BJ (cell line): ENCODE data around the gene DNAH14. TPM values are rescaled to one million over a fixed set of nuclear protein-coding genes. Genes with fewer than 3 reads are reported as not detected.
"Not testable (repeated sequence)": the region's sequence is repeated elsewhere in the genome, so short reads cannot be mapped to it uniquely, and the experiment has no call there.

Source experiments
- CTCF ChIA-PET: fragments of 350-600 bp; formaldehyde crosslinking; extraction: SDS; loops from one replicate; lab custom pipeline; 2021; ENCODE audit warnings: antibody characterized with exemption, inconsistent platforms; lab: Yijun Ruan, JAX
- POLR2A ChIA-PET: fragments of 300-600 bp; sonication (Branson Sonifier 250); formaldehyde crosslinking; extraction: SDS; loops from one replicate; lab custom pipeline; 2021; ENCODE audit warnings: antibody characterized with exemption; lab: Charles Lee
- DNase-seq: peaks from one replicate; pipeline ENCODE4 v3.0.0-alpha.2; 2011; ENCODE audit warnings: low read depth
- H3K27me3 ChIP-seq: 2 replicates; pipeline ENCODE4 v1.6.0; 2011; ENCODE audit warnings: low read length; ENCODE audit not compliant: control insufficient read depth, insufficient read depth
- H3K36me3 ChIP-seq: 2 replicates; pipeline ENCODE4 v1.5.1; 2011; ENCODE audit warnings: low read length; ENCODE audit not compliant: control insufficient read depth, insufficient read depth
- H3K4me3 ChIP-seq: 2 replicates; pipeline ENCODE4 v1.5.1; 2011; ENCODE audit warnings: low read depth, mild to moderate bottlenecking, control low read depth, low read length
- CTCF ChIP-seq: IDR thresholded peaks from 2 replicates; pipeline ENCODE4 v1.5.1; 2011; ENCODE audit warnings: low read depth, mild to moderate bottlenecking, control low read depth, inconsistent platforms, low read length, moderate library complexity; ENCODE audit not compliant: insufficient read depth
- polyA plus RNA-seq: library from polyadenylated mRNA; depleted of rRNA; stranded (reverse); fragments of >200 nt; gene quantifications from 2 replicates; pipeline ENCODE4 v1.2.3, GENCODE V29; 2011

The DNAH14 gene
- polyA plus RNA-seq, 1 experiment: 1.6 TPM

- DNase-seq: no peak
- ChIA-PET CTCF (no interaction called here), POLR2A (no interaction called here)
- Histone ChIP-seq H3K4me3 (no peak overlapping the region), H3K36me3 (no peaks in the 10 kb centered on the region), H3K27me3 (no peaks in the 10 kb centered on the region)
- no peak for TF ChIP-seq CTCF
These were observed 351.1 kb downstream of the DNAH14 start for GRCh38 chr1:225280563-225280962.

- TF ChIP-seq CTCF: no peak
- ChIA-PET CTCF (no interaction called here), POLR2A (no interaction called here)
- H3K4me3 ChIP-seq: no peak overlapping the region
- no peaks in the 10 kb centered on the region for H3K27me3 ChIP-seq
- no peak for DNase-seq
- no peaks in the 10 kb centered on the region for H3K36me3 ChIP-seq
These were observed 360.8 kb downstream of the DNAH14 start for GRCh38 chr1:225290244-225290643.

- no peak for TF ChIP-seq CTCF
- no peak for DNase-seq
- ChIA-PET POLR2A (no interaction called here), CTCF (interaction anchor here (0.6 kb wide), 1 partner anchor 12 kb away, joined by 3 read pairs; no protein-coding TSS in a partner anchor)
- Histone ChIP-seq H3K4me3 (no peak overlapping the region), H3K36me3 (no peaks in the 10 kb centered on the region), H3K27me3 (no peaks in the 10 kb centered on the region)
These were observed 370.1 kb downstream of the DNAH14 start for GRCh38 chr1:225299624-225300023.

- Histone ChIP-seq H3K27me3 (no peaks in the 10 kb centered on the region), H3K36me3 (no peaks in the 10 kb centered on the region), H3K4me3 (no peak overlapping the region)
- TF ChIP-seq CTCF: no peak
- no peak for DNase-seq
- ChIA-PET POLR2A (no interaction called here), CTCF (interaction anchor here (0.6 kb wide), 1 partner anchor 13 kb away, joined by 3 read pairs; no protein-coding TSS in a partner anchor)
These were observed 370.9 kb downstream of the DNAH14 start for GRCh38 chr1:225300381-225300780.

- no peaks in the 10 kb centered on the region for H3K36me3 ChIP-seq
- no peaks in the 10 kb centered on the region for H3K27me3 ChIP-seq
- POLR2A ChIA-PET: no interaction called here
- no peak for DNase-seq
- no peak for TF ChIP-seq CTCF
- CTCF ChIA-PET: interaction anchor here (2.0 kb wide), 1 partner anchor 14 kb away, joined by 7 read pairs; no protein-coding TSS in a partner anchor
- no peak overlapping the region for H3K4me3 ChIP-seq
These were observed 375.5 kb downstream of the DNAH14 start for GRCh38 chr1:225304996-225305395.

- H3K27me3 ChIP-seq, H3K4me3 ChIP-seq, DNase-seq, CTCF ChIA-PET, H3K36me3 ChIP-seq, POLR2A ChIA-PET: not testable (repeated sequence)
These were observed 381.1 kb downstream of the DNAH14 start for GRCh38 chr1:225310544-225310943.
